ENCODE results near the gene HSPBP1.
A peak's percentile ranks its signal among the peaks of the same experiment; 100 is the strongest.

HSPBP1 gene

DNA sequence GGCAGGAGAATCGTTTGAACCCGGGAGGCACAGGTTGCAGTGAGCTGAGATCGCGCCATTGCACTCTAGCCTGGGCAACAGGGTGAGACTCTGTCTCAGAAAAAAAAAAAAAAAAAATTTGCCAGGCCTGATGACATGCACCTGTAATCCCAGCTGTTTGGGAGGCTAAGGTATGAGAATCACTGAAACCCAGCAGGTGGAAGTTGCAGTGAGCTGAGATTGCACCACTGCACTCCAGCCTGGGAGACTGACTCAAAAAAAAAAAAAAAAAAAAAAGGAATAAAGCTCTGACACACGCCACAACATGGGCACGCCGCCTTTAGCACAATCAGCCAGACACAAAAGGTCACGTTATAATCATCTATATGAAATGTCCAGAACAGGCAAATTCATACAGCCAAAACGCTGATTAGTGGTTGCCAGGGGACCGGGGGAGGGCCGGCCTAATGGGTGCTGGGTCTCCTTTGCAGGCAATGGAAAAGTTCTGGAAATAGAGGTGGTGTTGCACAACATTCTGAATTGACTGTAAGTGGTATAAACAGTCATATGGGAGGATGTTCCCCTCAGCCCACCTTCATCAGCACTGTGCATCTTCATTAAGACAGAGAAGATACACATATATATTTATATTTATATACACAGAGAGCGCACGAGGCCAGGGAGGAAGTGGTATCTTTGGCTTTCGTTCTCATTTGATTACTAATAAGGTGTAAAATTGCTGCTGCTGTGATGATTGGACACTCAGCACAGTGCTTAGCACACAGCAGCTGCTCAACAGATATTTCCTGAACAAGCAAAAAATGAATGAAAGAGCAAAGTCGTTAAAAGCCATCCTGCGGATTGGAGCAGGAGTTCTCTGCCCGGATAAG is 3.8 kb downstream of the HSPBP1 start:
- no peak for DNase-seq (ENCODE audit: low read depth)

DNA sequence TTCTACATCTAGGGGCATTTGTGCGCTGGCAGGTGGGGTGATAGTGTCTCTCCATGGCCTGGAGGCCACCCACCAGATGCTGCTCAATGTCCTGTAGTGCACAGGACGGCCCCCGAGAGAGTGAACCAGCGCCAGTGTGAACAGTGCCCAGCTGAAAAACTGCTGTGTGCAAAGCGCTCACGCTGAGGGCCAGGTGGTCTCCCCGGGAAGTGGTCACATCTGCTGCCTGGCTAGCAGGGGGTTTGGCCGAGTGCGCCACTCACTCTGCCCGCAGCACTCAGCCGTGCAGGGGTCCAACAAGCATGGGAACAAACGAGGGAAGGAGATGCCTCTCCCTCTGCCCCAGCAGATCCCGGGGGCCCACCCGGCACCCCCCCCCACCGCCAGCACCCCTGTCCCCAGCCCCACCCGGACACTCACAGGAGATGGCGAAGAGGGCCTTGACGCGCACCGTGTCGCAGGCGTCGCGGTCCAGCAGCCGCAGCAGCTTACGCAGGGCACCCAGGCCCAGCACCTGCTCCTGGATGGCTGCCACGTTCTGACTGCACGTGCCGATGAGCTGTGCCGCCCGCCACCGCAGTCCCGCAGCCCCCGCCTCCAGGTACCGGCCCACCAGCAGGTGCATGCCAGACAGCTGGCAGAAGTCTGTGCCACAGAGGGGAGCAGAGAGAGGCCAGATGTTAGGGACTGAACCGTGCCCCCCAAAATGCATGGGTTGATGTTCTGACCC is 5.8 kb downstream of the HSPBP1 start:
- DNase-seq (ENCODE audit: low read depth): no peak

DNA sequence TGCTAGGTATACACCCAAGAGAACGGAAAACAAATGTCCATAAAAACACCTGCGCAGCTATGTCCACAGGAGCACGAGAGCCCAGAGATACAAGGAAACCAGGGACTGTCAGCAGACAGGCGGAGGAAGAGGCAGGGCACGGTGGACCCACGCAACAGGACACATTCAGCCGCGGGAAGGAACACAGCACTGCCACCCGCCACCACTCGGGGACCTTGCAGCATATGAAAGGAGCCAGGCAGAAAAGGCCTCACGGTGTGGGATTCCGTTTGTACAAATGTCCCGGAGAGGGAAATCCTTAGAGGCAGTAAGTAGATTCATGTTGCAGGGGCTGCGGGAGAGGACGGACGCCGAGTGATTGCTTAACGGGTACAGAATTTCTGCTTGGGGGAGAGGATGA is 7.8 kb downstream of the HSPBP1 start:
- no peak for DNase-seq (ENCODE audit: low read depth)

DNA sequence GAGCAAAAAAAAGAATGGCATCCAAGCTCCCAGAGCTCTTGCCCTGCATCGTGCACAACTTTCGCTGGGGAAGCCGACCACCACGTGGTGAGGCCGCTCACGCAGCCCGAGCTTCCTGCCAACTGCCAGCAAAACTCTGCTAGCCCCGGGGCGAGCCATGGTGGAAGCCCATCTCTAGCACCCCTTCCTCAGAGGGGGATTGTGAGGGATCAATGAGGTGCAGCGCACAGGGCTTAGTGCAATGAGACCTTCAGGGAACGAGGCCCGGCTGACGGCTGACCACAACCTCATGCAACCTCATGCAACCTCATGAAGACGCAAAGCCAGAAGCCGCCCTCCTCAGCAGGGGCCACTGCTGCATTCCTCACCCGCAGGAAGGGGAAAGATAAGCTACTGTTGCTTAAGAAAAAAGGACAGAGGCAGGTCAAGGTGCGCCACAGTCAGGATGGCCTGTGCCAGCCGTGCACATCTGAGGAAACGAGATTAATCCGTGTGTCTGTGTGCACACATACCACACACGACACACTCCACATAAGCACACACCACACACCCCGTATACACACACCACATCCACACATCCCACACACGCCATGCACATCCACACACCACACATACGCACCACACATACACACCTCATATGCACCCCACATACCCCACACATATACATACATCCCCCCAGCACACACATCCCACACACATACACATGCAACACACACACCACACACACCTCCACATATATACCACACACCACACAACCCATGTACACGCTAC is 9.6 kb downstream of the HSPBP1 start:
- DNase-seq (ENCODE audit: low read depth): no peak

DNA sequence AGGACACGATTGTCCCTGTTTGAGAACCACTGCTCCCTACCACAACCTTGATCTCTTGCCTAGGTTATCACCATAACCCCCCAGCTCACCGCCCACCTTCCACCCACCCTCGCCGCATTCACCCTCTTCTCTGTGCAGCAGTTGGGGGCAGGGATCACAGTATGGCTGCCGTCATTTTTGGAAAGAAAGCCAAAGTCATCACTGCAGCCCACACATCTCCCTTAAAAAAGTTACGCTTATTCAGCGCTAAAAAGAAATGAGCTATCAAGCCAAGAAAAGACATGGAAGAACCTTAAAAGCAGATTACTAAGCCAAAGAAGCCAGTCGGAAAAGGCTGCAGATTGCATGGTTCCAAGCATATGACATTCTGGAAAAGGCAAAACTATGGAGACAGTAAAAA is 10.6 kb downstream of the HSPBP1 start:
- DNase-seq (ENCODE audit: low read depth): no peak

DNA sequence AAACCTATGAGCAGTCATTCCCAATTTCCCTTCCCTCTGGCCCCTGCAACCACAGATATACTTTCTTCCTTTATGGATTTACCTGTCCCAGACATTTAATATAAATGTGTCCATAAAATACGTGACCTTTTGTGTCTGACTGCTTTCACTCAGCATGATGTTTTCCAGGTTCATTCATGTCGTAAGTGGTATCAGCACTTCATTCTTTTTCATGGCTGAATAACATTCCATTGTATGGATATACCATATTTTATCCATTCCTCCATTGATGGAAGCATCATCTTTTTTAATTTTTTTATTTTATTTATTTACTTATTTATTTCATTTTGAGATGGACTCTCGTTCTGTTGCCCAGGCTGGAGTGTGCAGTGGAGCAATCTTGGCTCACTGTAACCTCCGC is 13.1 kb downstream of the HSPBP1 start:
- no peak for DNase-seq (ENCODE audit: low read depth)

DNA sequence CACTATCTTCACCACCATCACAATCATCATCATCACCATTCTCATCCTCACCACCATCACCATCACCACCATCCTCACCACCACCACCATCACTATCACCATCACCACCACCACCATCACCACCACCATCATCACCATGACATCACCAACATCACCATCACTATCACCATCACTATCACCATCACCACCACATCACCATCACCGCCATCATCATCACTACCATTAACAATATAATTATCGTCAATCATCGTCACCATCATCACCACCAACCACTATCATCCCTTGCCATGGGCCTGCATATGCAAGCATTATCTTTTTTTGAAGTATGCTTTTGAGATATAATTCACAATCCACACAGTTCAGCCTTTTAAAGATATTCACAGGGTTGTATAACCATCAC is 13.5 kb downstream of the HSPBP1 start:
- no peak for DNase-seq (ENCODE audit: low read depth)

DNA sequence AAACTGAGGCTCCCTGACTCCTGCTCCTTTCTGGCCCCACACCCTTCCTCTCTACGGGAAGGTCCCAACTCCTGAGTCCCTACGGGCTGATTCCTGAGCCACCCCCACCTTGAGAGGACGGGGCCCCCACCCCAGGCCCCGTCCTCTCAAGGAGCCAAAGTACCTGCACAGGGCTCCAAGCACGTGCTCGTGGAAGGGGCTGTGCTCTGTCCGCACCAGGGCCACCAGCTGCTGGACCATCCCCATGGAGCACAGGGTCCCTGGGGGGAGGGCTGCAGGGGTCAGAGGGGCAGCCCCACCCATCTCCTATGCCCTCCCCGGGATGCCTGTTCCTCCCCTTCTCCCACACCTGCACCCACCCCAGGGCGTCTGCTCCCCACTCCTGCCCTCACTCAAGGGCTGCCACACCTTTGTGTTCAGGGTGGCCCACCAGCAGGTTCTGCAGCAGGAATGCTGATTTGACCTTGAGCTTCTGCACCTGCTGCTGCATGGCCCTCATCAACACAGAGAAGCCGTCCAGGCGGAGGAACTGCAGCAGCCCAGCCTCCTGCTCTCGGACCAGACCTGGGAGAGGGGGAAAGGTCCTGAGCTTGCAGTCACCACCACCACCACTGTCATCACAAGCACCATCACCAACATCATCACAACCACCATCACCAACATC is 14.1 kb downstream of the HSPBP1 start:
- DNase-seq (ENCODE audit: low read depth): no peak

DNA sequence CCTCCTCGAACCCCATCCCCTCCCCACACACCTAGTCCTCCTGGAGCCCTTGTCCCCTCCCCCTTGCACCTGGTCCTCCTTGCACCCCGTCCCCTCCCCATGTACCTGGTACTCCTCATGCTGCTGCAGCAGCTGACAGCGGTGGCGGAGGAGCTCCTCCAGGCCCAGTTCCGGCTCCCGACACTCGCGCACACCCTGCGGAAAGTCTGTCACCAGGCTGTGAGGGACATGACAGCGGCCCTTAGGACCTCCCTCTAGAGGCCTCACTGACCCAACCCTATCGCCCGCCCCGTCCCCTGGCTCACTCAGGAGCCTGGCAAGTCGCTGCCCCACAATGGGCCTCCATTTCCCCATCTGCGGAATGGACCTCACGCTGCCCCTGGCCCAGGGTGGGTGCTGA is 14.7 kb downstream of the HSPBP1 start:
- no peak for DNase-seq (ENCODE audit: low read depth)

DNA sequence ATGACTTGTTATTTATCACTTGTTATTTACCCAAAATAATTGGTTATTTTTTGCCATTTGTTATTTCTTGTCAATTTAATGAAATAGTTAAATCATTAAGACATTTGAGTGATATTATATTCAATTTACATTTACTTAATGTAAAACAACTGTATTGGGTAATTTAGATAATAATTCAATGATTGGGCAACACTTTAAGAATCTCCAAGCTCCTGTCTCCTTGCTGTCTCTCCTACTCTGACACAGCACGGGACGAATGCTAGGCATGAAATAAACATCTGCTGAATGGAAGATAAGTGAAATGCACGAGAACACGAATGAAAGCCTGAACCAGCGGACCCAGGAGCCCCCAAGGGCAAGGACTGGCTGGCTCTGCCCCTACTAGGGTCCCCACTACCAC is 15.4 kb downstream of the HSPBP1 start:
- DNase-seq (ENCODE audit: low read depth): no peak

DNA sequence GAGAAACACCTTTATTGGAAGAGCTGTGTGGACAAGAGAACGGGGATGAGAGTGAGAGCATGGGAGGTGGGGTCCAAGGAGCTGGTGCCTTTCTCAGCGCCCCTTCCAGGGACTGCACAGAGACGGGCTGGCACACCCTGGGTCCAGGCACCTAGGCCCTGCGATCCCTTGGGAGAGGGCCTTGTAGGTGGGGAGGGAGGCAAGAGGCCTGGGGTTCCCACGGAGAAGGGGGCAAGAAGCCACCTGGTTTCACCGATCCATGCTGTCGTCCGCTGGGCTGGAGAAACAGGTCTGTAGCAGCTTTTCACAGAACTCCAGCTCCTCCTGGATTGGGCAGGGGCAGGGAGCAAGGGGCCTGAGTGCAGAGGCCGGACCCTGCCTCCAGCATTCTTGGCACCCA is 17.6 kb downstream of the HSPBP1 start:
- no peak for DNase-seq (ENCODE audit: low read depth)

DNA sequence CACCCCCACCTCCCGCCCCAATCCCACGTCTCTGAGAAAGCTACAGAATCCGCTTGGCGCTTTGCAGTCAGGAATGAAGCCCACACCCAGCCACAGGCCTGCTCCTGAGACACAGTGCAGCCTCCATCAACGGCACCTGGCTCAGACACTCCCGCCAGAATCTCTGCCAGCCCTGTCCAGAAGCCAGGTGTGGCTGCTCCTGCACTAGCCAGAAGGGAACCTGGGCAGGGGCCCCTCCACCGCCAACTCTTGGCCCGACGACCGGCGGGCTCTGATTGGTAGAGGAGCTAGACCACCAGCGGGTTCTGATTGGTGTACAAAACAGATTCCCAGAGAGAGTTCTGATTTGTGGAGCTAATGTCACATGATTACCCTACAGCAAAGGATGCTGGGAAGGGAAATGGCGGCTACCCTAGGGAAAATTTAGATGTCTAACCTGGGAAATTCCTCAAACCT is 18.2 kb downstream of the HSPBP1 start:
- DNase-seq (ENCODE audit: low read depth): no peak

DNA sequence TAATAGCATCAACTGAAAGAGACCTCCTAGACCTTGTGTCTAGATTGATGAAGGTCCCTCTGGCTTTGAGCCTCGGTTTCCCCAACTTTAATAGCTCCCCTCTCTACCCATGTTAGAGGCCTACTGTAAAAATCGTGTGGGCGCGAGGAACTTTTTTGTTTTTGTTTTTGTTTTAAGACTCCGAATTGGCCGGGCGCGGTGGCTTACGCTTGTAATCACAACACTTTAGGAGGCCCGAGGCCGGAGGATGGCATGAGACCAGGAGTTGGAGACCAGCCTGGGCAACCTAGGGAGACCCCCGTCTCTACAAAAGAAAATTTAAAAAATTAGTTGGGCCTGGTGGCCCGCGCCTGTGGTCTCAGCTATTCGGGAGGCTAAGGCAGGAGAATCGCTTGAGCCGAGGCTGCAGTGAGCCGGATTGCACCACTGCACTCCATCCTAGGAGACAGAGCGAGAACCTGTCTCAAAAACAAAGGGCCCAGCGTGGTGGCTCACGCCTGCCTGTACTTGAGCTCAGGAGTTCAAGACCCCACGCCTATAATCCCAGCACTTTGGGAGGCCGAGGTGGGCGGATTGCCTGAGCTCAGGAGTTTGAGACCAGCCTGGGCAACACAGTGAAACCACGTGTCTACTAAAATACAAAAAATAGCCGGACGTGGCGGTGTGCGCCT is 20.2 kb downstream of the HSPBP1 start:
- no peak for DNase-seq (ENCODE audit: low read depth)

DNA sequence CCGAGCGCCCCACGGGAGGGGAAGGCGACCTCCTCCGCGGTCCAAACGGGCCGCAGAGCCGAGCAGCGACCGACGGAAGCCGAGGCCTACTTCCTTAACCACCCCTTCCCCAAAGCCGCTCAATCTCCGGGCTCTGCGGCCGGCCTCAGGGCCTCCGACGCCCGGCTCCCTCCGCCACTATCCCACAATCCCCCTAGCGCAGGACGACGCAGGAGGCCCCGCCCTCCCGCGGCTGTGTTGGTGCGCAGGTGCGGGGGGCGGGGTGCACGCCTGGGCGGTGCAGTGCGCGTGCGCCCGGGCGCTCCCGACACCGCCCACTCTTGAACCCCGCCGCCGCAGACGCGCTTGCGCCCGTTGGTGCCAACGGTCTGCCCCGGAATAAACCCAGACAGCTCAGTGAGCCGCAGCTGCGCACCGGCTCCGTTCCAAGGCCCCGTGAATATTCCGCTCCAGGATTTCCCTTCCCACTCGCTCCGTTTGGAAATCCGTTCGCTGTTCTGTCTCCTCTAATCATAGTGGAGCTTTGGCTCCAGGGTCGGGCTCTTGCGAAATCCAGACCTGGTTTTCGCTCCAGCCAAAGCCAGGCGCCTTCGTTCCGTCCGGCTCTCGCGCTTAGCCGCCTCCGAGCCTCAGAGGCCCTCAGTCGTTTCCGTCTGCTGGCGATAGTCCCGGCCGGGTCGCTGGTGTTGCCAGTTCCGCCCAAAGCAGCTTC is 20.9 kb downstream of the HSPBP1 start, which contains the start of gene PPP6R1:
Gene PPP6R1 (minus strand): TSS at position 190 of the 712 bp plus-strand sequence. CDS start 11,914 bp downstream, outside the sequence.
- DNase-seq (ENCODE audit: low read depth): peak; percentile 93

DNA sequence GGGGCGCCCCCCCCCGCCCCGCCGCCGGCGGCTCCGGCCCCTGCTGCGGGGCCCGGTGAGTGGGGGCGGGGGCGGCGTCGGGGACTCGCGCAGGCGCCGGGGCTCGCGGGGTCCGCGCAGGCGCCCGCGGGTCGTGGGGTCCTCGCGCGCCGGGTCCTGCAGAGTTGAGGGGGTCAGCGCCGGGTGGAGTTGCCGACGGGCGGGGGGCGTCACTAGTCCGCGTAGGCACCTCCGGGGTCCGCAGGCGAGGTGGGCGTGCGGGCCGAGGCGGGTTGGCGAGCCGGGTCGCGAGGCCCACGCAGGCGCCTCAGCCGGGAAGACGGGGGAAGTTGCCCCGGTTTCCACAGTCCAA is 21.5 kb downstream of the HSPBP1 start:
- peak; percentile 35 for DNase-seq (ENCODE audit: low read depth)

DNA sequence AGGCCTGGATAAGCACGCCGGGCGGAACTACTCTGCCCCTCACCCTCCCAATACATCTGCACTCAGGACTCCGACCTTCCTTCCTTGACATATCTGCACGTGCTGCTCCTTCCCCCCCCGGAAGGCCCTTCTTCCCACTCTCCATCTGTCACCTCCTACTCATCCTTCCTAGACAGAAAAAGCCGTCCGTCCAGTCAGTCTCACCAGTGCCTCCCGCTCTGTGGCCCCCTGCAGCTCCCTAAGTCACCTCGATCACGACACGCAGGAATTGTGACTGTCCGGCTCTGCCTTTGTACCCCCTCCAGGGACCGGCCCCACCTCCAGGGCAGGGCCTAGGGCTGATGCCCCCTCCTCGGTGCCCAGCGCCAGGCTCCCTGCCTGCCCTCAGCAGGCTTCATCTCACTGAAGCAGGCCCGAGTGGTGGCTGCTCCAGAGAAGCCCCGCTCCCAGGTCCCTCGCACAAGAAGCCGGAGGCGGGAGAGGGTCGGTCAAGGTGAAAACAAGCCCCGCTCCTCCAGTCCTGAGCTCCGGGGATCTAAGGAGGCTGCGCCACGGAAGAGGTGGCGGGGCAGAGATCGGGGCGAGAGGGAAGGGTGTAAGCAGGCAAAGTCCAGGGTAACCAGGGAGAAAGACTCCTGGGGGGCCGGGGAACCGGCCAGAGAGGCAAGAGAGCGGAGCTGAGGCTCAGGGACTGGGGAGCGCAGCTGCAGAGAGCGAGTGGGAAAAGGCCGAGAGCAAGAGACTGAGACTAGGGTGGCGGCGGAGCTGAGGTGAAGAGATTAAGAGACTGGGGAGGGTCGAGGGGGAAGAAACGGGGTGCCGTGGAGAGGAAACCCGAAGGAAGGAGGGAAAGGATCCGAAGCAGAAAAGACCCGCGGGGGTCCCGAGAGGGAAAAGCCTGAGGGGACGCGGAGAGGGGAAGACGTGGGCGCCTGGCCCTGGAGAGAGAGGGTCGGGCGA is 22.2 kb downstream of the HSPBP1 start:
- no peak for DNase-seq (ENCODE audit: low read depth)

DNA sequence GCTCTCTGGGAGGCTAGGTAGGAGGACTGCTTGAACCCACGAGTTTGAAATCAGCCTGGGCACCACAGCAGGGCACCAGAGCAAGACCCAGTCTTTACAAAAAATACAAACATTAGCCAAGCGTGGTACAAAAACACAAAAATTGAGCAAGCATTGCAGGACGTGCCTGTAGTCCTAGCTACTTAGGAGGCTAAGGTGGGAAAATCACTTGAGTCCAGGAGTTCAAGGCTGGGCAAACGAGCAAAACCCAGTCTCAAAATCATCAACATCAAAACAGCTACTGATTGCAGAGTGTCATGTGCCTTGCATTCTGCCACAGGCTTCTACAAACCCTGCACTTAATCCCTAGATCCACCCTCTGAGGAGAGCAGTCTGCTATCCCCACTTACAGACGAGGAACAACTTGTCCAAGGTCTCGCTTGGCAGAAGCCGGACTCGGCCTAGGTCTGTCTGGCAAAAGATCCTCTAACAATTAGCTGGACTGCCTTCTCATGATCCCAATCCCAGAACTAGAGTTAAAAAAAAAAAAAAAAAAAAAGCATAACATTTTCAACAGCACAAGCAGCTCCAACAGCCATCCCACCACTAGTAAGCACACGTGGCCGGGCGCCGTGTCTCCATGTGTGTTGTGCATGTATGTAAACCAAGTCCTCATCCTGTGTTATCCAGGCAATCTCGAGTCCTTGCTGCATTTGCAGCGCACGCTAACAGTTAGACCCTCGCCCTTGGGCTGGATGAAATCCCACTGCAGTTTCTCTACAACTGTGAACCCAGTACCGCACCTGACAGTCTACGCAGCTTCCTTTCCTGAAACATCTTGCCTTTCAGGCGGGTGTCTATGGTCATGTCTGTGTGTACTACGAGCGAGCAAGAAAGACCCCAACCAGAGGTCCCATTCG is 23.1 kb downstream of the HSPBP1 start:
- no peak for DNase-seq (ENCODE audit: low read depth)

DNA sequence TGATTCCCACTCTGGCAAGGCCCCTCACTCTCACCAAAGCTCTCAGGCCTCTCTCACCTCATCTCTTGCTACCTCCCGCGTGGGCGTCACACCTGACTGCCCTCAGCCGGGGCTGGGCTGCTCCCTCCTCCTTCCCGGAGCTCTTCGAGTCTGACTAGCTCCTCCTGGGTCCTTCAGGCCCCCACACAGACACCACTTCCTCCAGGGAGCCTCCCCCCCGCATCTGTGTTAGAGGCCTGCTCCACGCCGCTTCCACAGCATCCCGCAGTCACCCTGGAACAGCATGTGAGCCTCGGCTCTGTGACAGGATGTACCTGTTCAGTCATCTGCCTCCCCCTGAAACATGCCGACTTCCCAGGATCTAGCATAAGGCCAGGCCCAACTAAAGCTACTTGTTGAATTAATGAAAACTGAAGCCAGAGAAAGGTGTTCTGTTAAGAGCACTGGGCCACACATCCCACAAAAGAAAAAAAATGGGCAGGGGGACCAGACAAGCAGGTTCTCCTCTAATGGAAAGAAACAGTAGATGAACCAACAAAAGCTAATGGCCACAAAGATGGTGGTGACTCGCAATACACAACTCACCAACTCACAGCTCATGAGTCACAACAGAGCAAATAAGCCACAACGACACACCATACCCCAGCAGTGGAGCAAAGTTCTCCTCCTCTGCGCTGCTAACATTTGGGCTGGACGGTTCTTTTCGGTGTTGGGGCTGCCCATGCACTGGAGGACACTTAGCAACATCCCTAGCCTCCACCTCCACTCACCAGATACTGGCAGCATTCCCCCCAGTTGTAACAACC is 24.1 kb downstream of the HSPBP1 start:
- DNase-seq (ENCODE audit: low read depth): no peak

Data from activated T-helper 1 cell treated with Interleukin-2 at 50 U/mL for 16 hours (primary cell).